Measurements from ENCODE around the gene CHIC1. TPM values are rescaled to one million over a fixed set of nuclear protein-coding genes. Genes with fewer than 3 reads are reported as not detected.

The CHIC1 gene
- polyA plus RNA-seq, 1 donor (not counting 4 experiments of a cell fraction or from before 2014, with no cell fraction given), result 6.3 TPM

GRCh38 chrX:73556159-73556558 lies 6.8 kb upstream of the CHIC1 start:
- TF ChIP-seq CTCF (optimal IDR thresholded peaks at IDR 0.05 in 1 of 3, IDR thresholded peaks at IDR 0.05 in 1 of 3, conservative IDR thresholded peaks at IDR 0.05 in 1 of 3; ENCODE audit: extremely low read depth in 1 of 3, insufficient read depth in 2 of 3, low read length in 3 of 3), result no peak
- TF ChIP-seq EZH2 (IDR thresholded peaks at IDR 0.05; ENCODE audit: low read length), result no peak
- no peak overlapping the region for H3K4me3 ChIP-seq (ENCODE audit: control insufficient read depth in 2 of 3, extremely low read depth in 1 of 3, insufficient read depth in 2 of 3, low read depth in 1 of 3, low read length in 3 of 3)
- dilution Hi-C loops (cut with MboI; ENCODE audit: extremely low pct_ligation_motif_present, low sequenced_read_pairs), result no loop called here
- H3K9me3 ChIP-seq (ENCODE audit: control insufficient read depth, low read depth, low read length), result no peaks in the 10 kb centered on the region
- H3K79me2 ChIP-seq (ENCODE audit: control insufficient read depth, insufficient read depth, low read length), result no peaks in the 10 kb centered on the region
- H3K9ac ChIP-seq (ENCODE audit: control insufficient read depth, extremely low read depth, insufficient read depth, low read length), result no peak overlapping the region
- H3K27me3 ChIP-seq (ENCODE audit: control insufficient read depth, extremely low read depth, insufficient read depth, low read length), result no peaks in the 10 kb centered on the region
- no peak overlapping the region for H3K27ac ChIP-seq (ENCODE audit: control insufficient read depth, insufficient read depth, low read length)
- H2AFZ ChIP-seq (ENCODE audit: control insufficient read depth, low read length), result no peak overlapping the region
- no peaks in the 10 kb centered on the region for H3K4me1 ChIP-seq (ENCODE audit: control insufficient read depth, extremely low read depth, insufficient read depth, low read length)
- H3K4me2 ChIP-seq (ENCODE audit: control insufficient read depth, extremely low read depth, insufficient read depth, low read depth, low read length), result no peak overlapping the region
- H3K9me1 ChIP-seq (ENCODE audit: control insufficient read depth, extremely low read depth, insufficient read depth, low read length), result no peaks in the 10 kb centered on the region
- no peak for DNase-seq (ENCODE audit: low read depth, low spot score)
- H3K36me3 ChIP-seq (ENCODE audit: control insufficient read depth in 2 of 2, extremely low read depth in 1 of 2, insufficient read depth in 2 of 2, low read length in 2 of 2), result no peaks in the 10 kb centered on the region
- H4K20me1 ChIP-seq (ENCODE audit: control insufficient read depth, extremely low read depth, insufficient read depth, low read length), result no peaks in the 10 kb centered on the region
- no peak for FAIRE-seq

GRCh38 chrX:73561801-73562200 lies 1.2 kb upstream of the CHIC1 start:
- H3K4me2 ChIP-seq (ENCODE audit: control insufficient read depth, extremely low read depth, insufficient read depth, low read depth, low read length), result no peak overlapping the region
- H3K4me3 ChIP-seq (ENCODE audit: control insufficient read depth in 2 of 3, extremely low read depth in 1 of 3, insufficient read depth in 2 of 3, low read depth in 1 of 3, low read length in 3 of 3), result no peak overlapping the region
- H3K9ac ChIP-seq (ENCODE audit: control insufficient read depth, extremely low read depth, insufficient read depth, low read length), result no peak overlapping the region
- H2AFZ ChIP-seq (ENCODE audit: control insufficient read depth, low read length), result no peak overlapping the region
- dilution Hi-C loops (cut with MboI; ENCODE audit: extremely low pct_ligation_motif_present, low sequenced_read_pairs), result no loop called here
- no peaks in the 10 kb centered on the region for H4K20me1 ChIP-seq (ENCODE audit: control insufficient read depth, extremely low read depth, insufficient read depth, low read length)
- no peak for DNase-seq (ENCODE audit: low read depth, low spot score)
- H3K9me1 ChIP-seq (ENCODE audit: control insufficient read depth, extremely low read depth, insufficient read depth, low read length), result no peaks in the 10 kb centered on the region
- no peak for TF ChIP-seq CTCF (optimal IDR thresholded peaks at IDR 0.05 in 1 of 3, IDR thresholded peaks at IDR 0.05 in 1 of 3, conservative IDR thresholded peaks at IDR 0.05 in 1 of 3; ENCODE audit: extremely low read depth in 1 of 3, insufficient read depth in 2 of 3, low read length in 3 of 3)
- no peak for TF ChIP-seq EZH2 (IDR thresholded peaks at IDR 0.05; ENCODE audit: low read length)
- H3K27ac ChIP-seq (ENCODE audit: control insufficient read depth, insufficient read depth, low read length), result no peak overlapping the region
- H3K4me1 ChIP-seq (ENCODE audit: control insufficient read depth, extremely low read depth, insufficient read depth, low read length), result no peaks in the 10 kb centered on the region
- H3K9me3 ChIP-seq (ENCODE audit: control insufficient read depth, low read depth, low read length), result no peaks in the 10 kb centered on the region
- FAIRE-seq, result no peak
- peaks cover 7% of the 10 kb centered on the region for H3K27me3 ChIP-seq (ENCODE audit: control insufficient read depth, extremely low read depth, insufficient read depth, low read length)
- no peaks in the 10 kb centered on the region for H3K79me2 ChIP-seq (ENCODE audit: control insufficient read depth, insufficient read depth, low read length)
- H3K36me3 ChIP-seq (ENCODE audit: control insufficient read depth in 2 of 2, extremely low read depth in 1 of 2, insufficient read depth in 2 of 2, low read length in 2 of 2), result no peaks in the 10 kb centered on the region
